Sigmoid colon (tissue), 7 donors: Measurements from ENCODE around the gene TATDN2. TPM values are rescaled to one million over a fixed set of nuclear protein-coding genes. Genes with fewer than 3 reads are reported as not detected.
"Not testable (repeated sequence)": the region's sequence is repeated elsewhere in the genome, so short reads cannot be mapped to it uniquely, and the experiment has no call there.

Experiments used
- DNase-seq: peaks from one replicate; pipeline ENCODE4 v3.0.0-alpha.2; 2019
- H3K27ac ChIP-seq, 4 donors: fragments of 200-600 bp; sonication (generic); one replicate each; pipeline ENCODE4 v1.5.1; 2016 to 2019; ENCODE audit warnings: mild to moderate bottlenecking in 1 of 4
- H3K27me3 ChIP-seq, 3 donors: fragments of 200-600 bp; sonication (generic); one replicate each; pipeline ENCODE4 v1.5.1; 2019; ENCODE audit warnings: mild to moderate bottlenecking in 1 of 3
- H3K36me3 ChIP-seq, 4 donors: fragments of 200-600 bp; sonication (generic); one replicate each; pipeline ENCODE4 v1.5.1; 2016 to 2019
- H3K4me1 ChIP-seq, 4 donors: fragments of 200-600 bp; sonication (generic); one replicate each; pipeline ENCODE4 v1.5.1; 2017 to 2019
- H3K4me3 ChIP-seq, 4 donors: fragments of 200-600 bp; sonication (generic); one replicate each; pipeline ENCODE4 v1.5.1; 2017 to 2019; ENCODE audit warnings: mild to moderate bottlenecking in 2 of 4, moderate library complexity in 1 of 4
- H3K9me3 ChIP-seq, 4 donors: fragments of 200-600 bp in 3 of 4; sonication (generic) in 3 of 4; one replicate each; pipeline versions ENCODE4 v1.5.1 to v1.6.1; 2013 to 2019
- EP300 ChIP-seq, 4 donors: sonication (generic); formaldehyde crosslinking; IDR thresholded peaks; one replicate each; pipeline ENCODE4 v1.6.1; 2017; ENCODE audit warnings: antibody characterized with exemption in 4 of 4
- POLR2A ChIP-seq, 2 donors: fragments of 450-650 bp; IDR thresholded peaks; one replicate each; pipeline ENCODE4 v1.6.1; 2016; ENCODE audit warnings: antibody characterized with exemption in 2 of 2, mild to moderate bottlenecking in 2 of 2, moderate library complexity in 2 of 2
- POLR2AphosphoS5 ChIP-seq, 4 donors: sonication (generic); formaldehyde crosslinking; IDR thresholded peaks; one replicate each; pipeline ENCODE4 v1.6.1; 2017; ENCODE audit warnings: antibody characterized with exemption in 4 of 4
- WGBS, 2 donors: extraction: QIAGEN DNeasy Blood & Tissue Kit; methylation state at CpG; one replicate each; pipeline ENCODE4 v1.1.7; 2013; 5-methylcytosine and 5-hydroxymethylcytosine counted together
- intact Hi-C: fragments of 100-400 bp; cut with DNase I; formaldehyde crosslinking; loops from one replicate; pipeline ENCODE4 v1.15.1; 2023
- polyA plus RNA-seq, 3 donors: library from polyadenylated mRNA; stranded (reverse); fragments of 200-250 nt; gene quantifications; one replicate each; pipeline ENCODE4 v1.2.3, GENCODE V29; 2013
- total RNA-seq, 4 donors: library from RNA; depleted of rRNA; stranded (reverse); fragments of >200 nt; gene quantifications; one replicate each; pipeline ENCODE4 v1.1.0, GENCODE V29; 2016
- TF ChIP-seq, protein P1 (sequence below), 4 experiments: fragments of 450-650 bp in 3 of 4; fragments of 200-600 bp in 1 of 4; IDR thresholded peaks; one replicate each; pipeline ENCODE4 v1.5.1; 2016 to 2019; ENCODE audit warnings: antibody characterized with exemption in 4 of 4, mild to moderate bottlenecking in 3 of 4, moderate library complexity in 2 of 4
- donor health status: healthy with polysubstance abuse.
- donor health status: Bipolar disorder and iron deficiency.
- donor health status: healthy.

The TATDN2 gene
- total and polyA plus RNA-seq, 7 donors: 11.2 to 25.7 (median 13.4) TPM

DNA sequence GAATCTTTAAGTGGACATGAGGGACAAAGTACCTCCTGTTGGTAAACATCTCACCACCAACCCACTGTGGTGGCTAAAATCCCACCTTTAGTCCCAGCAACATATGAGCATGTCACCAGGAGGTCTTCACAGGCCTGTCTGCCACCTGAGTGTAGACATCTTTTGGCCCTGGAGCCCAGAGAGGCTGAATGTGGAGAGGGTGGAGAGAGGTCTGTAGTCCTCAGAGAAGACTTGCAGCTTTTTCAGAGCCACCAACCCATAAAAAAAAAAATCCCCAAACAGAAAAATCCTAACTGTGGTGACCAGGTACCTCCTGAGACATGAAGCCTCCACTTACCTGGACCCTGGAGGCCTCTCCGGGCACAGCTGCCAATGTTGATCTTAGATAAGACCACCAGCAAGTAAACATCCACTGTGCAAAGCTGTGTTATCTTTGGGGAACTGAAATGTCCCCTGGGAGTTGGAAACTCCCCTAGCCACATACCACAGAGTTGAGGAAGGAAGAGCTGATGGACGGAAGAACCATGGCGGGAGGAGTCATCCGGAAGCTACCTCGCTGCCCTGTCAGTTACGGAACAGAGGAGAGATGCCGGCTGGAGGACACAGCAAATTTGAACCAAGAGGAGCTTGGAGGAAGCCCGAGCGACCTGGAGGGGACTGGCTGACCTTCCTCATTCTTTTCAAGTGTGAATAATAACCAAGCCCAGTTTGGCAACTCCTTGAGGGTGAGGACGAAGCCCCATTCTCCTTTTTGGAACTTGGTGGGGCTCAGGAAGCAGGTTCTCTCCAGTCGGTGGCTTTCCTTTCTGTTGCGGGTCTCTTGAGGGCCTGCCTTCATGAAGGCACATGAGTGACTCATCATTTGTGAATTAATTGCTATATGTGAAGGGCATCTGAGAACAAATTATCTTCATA lies 44.5 kb downstream of the TATDN2 start, which contains the start of gene GHRL:
TSS of gene GHRL (minus strand) at position 443 of the 915 bp plus-strand sequence. CDS start 2,767 bp downstream, outside the sequence.
- TF ChIP-seq EP300 (IDR thresholded peaks at IDR 0.05) (no peak), POLR2AphosphoS5 (IDR thresholded peaks at IDR 0.05) (no peak), POLR2A (IDR thresholded peaks at IDR 0.05) (no peak)
- TF ChIP-seq, protein P1, sequence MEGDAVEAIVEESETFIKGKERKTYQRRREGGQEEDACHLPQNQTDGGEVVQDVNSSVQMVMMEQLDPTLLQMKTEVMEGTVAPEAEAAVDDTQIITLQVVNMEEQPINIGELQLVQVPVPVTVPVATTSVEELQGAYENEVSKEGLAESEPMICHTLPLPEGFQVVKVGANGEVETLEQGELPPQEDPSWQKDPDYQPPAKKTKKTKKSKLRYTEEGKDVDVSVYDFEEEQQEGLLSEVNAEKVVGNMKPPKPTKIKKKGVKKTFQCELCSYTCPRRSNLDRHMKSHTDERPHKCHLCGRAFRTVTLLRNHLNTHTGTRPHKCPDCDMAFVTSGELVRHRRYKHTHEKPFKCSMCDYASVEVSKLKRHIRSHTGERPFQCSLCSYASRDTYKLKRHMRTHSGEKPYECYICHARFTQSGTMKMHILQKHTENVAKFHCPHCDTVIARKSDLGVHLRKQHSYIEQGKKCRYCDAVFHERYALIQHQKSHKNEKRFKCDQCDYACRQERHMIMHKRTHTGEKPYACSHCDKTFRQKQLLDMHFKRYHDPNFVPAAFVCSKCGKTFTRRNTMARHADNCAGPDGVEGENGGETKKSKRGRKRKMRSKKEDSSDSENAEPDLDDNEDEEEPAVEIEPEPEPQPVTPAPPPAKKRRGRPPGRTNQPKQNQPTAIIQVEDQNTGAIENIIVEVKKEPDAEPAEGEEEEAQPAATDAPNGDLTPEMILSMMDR (IDR thresholded peaks at IDR 0.05): no peak
- Histone ChIP-seq H3K4me3 (no peak within 1 kb of the TSS), H3K4me1 (no peaks in the 10 kb centered on the region), H3K9me3 (no peaks in the 10 kb centered on the region), H3K36me3 (peaks cover 0 to 18% (median 9%) of the 10 kb centered on the region in 4 donors), H3K27ac (no peak within 1 kb of the TSS), H3K27me3 (no peaks in the 10 kb centered on the region)
- WGBS, 2 donors: 41 to 82% methylated on average over 12 of the region's 12 CpGs
- intact Hi-C loops: no loop called here
- DNase-seq: no peak

DNA sequence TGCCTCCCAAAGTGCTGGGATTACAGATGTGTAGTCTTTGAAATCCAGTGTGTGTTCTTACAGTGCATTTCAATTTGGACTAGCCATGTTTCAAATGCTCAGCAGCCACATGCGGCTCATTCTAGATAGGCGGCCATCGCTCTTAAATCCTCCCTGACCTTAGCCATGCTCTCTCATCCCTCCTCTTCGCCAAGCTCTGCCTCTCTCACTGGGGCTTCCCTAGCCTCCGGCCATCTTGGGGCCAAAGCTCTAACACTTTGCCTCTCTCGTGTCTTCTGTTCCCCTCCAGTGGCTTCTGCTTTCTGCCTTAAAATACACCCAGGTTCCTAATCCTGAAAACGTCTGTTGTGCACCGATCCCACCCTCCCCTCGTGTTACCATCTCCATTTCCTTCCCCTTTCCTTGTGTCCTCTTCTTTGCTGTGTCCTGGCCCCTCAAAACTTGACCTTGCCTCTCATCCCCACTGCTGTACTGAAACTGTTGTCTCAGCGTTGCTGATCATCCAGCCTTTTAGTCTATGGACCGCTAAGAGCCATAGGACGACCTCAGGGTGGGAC lies 45.8 kb downstream of the TATDN2 start:
- intact Hi-C loops: no loop called here
- Histone ChIP-seq H3K27me3 (no peaks in the 10 kb centered on the region), H3K27ac (no peak overlapping the region), H3K4me1 (no peaks in the 10 kb centered on the region), H3K36me3 (peaks cover 0 to 21% (median 4%) of the 10 kb centered on the region in 4 donors), H3K4me3 (no peak overlapping the region), H3K9me3 (no peaks in the 10 kb centered on the region)
- no peak for DNase-seq
- 83 to 93% methylated on average over 12 of the region's 12 CpGs for WGBS, 2 donors
- TF ChIP-seq POLR2AphosphoS5 (IDR thresholded peaks at IDR 0.05) (no peak), POLR2A (IDR thresholded peaks at IDR 0.05) (no peak), EP300 (IDR thresholded peaks at IDR 0.05) (no peak)
- TF ChIP-seq, protein P1 (IDR thresholded peaks at IDR 0.05): no peak

DNA sequence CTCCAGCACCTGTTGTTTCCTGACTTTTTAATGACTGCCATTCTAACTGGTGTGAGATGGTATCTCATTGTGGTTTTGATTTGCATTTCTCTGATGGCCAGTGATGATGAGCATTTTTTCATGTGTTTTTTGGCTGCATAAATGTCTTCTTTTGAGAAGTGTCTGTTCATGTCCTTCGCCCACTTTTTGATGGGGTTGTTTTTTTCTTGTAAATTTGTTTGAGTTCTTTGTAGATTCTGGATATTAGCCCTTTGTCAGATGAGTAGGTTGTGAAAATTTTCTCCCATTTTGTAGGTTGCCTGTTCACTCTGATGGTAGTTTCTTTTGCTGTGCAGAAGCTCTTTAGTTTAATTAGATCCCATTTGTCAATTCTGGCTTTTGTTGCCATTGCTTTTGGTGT lies 49.8 kb downstream of the TATDN2 start:
- H3K27ac ChIP-seq, DNase-seq, H3K27me3 ChIP-seq, H3K4me1 ChIP-seq, intact Hi-C loops, H3K4me3 ChIP-seq, H3K9me3 ChIP-seq: not testable (repeated sequence)
- peaks cover 17 to 61% (median 32%) of the 10 kb centered on the region in 4 donors for H3K36me3 ChIP-seq
- WGBS, 2 donors: no CpG with 5 or more reads among the region's 1 CpG

DNA sequence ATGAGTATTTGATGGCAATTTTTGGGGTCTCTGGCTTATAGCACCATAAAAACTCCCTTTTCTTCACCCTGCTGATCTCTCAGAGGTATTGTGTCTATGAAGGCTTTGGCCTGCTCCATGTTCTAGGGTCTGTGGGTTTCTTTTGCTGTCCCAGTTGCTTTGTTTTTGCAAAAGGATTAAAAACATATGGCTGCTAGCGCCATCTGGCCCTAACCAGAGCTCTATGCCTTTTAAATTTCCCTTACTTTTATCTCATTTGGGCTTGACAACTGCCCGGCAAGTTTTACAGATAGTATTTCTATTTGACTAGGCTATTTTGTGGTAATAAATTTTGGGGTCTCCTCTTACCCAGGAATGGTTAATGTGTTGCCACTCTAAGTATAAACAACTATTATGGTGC lies 50.9 kb downstream of the TATDN2 start:
- WGBS, 2 donors: 90 to 97% methylated on average over 2 of the region's 2 CpGs
- no peak overlapping the region for H3K4me3 ChIP-seq
- H3K4me1 ChIP-seq: no peaks in the 10 kb centered on the region
- H3K27ac ChIP-seq: no peak overlapping the region
- TF ChIP-seq, protein P1 (IDR thresholded peaks at IDR 0.05): no peak
- TF ChIP-seq POLR2A (IDR thresholded peaks at IDR 0.05) (no peak), POLR2AphosphoS5 (IDR thresholded peaks at IDR 0.05) (no peak), EP300 (IDR thresholded peaks at IDR 0.05) (no peak)
- no peaks in the 10 kb centered on the region for H3K27me3 ChIP-seq
- no peak for DNase-seq
- intact Hi-C loops: no loop called here
- H3K36me3 ChIP-seq: peaks cover 25 to 72% (median 43%) of the 10 kb centered on the region in 4 donors
- H3K9me3 ChIP-seq: no peaks in the 10 kb centered on the region

DNA sequence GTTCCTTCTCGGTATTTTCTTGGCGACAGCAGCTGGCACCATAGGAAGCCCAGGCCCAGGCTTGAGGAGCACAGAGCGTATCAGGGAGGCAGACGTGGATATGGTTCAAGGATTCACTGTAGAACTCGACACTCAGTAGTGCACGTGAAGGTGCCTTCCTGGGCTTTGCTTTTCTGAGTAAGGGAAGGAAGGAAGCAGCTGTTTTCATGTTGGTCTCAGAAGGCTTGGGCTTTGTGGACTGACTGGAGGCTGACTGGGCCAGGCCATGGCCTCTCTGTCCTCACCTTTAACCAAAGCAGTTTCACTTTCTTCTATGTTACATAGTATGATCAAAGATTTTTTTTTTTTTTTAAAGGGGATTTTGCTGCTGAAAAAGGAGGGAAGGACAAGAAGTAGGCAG lies 51.4 kb downstream of the TATDN2 start:
- Histone ChIP-seq H3K9me3 (no peaks in the 10 kb centered on the region), H3K4me1 (no peaks in the 10 kb centered on the region), H3K4me3 (no peak overlapping the region), H3K27me3 (no peaks in the 10 kb centered on the region), H3K36me3 (peaks cover 30 to 73% (median 48%) of the 10 kb centered on the region in 4 donors), H3K27ac (no peak overlapping the region)
- TF ChIP-seq EP300 (IDR thresholded peaks at IDR 0.05) (no peak), POLR2A (IDR thresholded peaks at IDR 0.05) (no peak), POLR2AphosphoS5 (IDR thresholded peaks at IDR 0.05) (no peak)
- TF ChIP-seq, protein P1 (IDR thresholded peaks at IDR 0.05): no peak
- no peak for DNase-seq
- intact Hi-C loops: no loop called here
- 71 to 88% methylated on average over 6 of the region's 6 CpGs for WGBS, 2 donors
